Measurements from ENCODE around the gene PEA15.

Gene PEA15

DNA sequence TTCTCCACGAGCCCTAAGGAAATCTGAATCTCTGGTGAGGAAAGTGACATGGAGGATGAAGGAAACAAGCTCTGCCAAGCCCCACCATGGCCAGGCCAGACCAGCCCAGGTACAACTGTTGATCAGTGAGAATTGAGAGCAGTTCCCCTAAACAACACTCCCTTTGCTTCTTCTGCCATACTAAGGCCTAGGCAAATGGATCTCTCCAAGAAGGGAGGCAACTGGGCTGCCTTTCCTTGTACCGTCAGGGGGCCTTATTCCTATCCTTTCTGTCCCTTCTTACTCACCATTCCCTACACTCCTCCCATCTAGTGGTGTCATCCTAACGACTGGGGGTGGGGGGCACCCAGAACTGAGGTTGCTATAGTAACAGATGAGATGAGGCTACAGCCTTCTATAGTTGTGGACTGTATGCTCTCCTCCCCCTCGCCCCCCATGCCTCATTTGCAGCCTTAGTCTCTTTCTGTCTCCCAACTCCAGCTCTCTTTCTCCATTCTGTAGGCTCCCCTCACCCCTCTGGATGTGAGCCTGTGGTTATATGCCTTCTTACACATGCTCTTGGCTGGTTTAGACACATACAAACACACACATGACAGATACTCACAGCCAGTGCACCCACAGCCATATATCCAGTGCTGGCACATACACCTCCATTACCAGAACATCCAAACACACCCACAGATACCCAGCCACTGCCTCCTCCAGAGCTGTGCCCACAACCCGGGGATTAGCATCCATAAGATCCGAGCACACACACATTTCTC lies 3.6 kb downstream of the PEA15 start:
- DNase-seq (ENCODE audit: low read depth), result no peak

DNA sequence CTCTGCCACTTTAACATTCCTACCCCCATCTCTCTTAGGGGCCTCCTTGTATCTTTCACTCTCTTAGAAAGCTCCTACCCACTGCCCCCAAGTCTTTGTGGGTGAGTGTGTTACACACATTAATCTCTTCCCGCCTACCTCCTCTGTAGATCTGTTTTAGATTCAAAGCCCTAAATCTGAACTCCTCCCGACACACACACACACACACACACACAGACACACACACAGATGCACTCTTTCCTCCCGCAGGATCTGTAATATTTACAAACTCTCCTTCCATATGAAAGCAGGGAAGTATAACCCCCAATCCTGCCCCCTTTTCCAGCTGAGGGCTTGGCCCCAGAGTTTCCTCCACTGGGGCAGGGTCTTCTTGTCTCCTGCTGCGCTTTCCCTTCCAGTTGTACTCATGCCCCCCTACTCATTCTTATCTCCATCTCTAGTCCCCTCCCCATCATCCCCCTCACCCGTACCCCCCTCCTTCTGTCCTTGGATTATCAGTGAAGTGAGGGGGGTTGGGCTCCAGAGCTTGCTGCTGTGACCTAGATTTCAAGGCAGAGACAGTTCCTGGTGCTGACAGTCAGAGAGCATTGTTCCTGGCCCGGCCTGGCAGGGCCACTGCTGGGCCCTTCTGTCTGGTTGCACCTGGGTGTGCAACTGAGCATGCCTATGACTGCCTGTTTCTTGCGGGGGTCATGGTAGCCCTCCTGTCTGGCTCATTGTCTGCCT lies 4.3 kb downstream of the PEA15 start:
- no peak for DNase-seq (ENCODE audit: low read depth)

DNA sequence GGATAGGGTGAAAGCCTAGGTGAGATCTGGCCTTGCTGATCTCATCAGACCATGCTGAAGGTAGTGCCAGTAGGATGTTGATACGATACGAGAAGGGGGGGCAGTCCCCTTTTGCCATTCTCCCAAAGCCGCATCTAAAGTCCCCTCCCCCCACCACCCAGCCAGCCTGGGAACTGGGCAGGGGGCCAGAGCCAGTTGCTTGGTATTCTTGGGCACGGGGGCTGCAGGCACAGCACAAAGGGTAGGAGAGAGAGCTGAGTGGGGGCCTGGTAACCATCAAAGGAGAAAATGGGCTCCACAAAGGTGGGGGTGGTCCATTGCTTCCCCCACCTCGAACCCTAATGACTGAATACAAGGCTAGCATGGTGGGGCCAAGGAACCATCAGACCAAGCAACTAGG lies 5.4 kb downstream of the PEA15 start:
- no peak for DNase-seq (ENCODE audit: low read depth)

DNA sequence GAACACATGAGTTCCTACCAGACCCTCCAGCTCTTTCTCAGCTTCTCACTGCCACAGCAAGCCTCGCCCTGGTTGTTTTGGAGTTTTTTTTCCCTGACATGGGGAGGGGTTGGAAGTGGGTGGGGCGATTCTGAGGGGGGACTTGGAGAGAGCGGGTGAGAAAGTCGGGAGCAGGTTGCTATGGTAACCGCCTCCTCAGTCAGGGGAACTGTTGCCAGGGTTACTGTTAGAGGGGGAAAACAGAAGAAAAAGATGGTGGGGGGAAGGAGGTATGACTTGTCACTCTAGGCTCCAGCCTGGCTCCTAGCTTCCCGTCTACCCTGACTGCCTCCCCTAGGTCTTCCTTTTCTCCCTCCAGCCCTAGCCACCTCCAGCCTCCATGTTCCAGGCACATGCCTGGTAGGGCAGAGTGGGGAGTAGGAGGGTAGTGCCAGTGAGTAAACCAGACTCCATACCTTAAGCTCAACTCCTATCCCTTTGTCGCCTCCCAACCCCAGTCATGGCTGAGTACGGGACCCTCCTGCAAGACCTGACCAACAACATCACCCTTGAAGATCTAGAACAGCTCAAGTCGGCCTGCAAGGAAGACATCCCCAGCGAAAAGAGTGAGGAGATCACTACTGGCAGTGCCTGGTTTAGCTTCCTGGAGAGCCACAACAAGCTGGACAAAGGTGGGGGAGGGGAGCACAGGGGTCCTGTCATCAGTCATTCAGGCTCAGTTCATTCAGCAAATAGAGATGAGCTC lies 6.0 kb downstream of the PEA15 start:
- no peak for DNase-seq (ENCODE audit: low read depth)

DNA sequence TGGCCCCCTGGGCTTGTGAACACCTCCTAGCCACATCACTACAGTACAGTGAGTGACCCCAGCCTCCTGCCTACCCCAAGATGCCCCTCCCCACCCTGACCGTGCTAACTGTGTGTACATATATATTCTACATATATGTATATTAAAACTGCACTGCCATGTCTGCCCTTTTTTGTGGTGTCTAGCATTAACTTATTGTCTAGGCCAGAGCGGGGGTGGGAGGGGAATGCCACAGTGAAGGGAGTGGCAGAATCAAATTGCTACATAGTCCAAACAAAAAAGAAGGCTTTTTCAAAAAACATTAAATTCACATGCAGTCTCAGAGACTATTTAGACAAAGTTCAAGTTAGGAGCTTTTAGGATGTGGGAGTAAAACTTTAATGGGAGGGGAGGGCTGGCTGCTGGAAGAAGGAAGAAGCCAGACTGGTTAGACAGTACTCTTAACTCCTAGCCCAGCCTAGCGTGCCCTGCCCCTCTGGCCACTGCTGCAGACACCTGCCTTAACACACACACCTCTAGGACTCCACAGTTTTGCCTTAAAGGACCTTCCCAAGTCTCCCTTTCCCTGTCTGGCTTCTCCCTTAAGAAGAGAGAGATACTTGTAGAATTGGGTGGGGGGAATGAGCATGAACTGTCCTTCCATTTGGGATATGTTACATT lies 9.4 kb downstream of the PEA15 start:
- DNase-seq (ENCODE audit: low read depth), result no peak

DNA sequence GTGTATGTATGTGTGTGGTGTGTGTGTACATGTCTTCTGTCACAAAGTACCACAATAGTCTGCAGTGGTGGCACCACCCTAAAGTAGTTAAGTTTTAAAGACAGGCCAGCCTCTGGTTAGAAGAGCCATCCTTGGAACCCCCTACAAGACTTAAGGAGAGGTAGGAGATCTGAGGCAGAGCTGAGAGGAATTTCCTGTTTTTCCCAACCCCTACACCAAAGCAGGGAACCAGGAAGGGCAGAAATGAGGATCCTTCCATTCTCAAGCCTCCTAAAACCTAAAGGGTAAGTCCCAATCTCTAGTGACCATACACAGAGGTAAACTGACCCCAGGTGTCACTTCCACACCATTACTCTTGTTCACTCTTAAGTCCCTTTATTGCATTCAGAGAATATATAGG lies 11.1 kb downstream of the PEA15 start:
- no peak for DNase-seq (ENCODE audit: low read depth)

DNA sequence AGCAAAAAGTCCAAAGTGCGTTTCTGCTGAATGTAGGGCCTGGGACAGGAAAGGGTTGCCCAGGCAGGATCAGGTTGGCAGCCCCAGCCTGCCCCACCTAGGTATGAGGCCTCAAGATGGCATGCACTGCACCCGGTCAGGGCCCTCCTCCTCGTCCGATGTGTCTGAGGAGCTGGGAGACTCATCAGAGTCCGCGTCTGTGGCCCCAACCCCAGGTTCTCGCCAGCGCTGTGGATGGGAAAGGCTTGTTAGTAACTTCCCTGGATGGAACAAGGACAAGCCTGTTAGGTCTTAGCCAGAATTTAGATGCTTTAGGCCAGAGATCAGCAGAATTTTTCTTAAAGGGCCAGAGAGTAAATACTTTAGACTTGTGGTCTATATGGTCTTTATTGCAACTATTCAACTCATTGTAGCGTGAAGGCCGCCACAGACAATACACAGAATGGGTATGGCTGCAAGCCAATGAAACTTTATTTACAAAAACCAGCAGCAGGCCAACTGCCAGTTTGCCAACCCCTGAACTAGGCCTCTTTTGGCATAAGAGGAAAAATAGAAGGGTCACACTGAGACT lies 12.4 kb downstream of the PEA15 start:
- no peak for DNase-seq (ENCODE audit: low read depth)

DNA sequence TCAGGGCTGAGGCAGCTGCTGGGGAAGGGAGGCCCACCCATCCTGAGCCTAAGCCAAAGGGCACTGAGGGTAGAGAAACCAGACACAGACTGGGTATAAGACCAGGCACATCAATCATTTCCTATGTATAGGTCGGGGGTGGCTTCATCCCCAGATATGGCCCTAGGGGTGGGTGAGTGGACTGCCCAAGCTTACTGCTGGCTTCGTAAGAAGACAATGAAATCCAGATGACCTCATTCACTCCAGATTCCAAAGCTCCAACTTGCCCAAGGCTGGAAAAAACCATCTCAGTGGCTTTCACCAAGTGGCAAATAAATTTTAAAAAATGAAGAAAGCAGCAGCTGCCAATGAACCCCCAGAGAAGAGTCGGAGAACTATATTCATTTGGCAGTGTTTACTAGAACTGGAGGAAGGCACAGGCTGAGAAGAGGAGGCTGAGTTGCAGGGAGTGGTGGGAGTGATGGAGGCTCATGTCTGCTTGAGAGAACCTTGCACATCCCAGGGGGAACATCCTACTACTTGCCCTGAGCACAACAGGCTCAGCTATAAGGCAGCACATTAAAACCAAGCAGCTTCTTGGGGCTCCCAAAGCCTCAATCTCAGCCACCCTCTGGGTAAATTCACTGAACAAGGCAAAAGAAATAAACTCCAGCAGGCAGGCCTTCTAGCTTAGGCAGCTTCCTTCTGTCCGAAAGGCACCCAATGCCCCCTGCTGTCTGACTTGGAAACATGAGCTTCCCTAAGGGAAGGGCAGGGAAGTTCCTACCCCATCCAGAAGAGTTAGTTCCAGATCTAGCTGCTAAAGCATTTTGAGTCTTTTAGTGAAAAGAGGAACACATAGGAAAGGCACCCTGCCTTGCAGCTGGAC lies 14.1 kb downstream of the PEA15 start:
- peak; percentile 72 for DNase-seq (ENCODE audit: low read depth)

DNA sequence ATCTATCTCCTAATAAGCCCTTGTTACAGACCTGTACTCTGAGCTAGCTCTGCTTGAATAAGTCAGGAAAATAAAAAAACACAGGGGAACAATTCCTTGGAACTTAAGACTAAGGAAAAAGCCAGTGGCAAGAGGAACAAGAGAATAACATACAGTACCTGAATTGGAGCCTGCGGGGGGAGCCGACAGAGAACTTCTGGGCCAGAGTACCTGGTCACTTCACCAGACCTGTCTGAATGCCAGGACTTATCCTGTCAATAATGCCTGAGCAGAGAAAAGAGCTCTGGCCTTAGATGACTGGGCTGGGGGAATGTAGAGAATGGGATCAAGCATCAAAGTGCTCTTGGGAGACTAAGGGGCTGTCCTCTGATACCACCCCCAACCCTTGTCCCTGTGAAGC lies 15.1 kb downstream of the PEA15 start:
- no peak for DNase-seq (ENCODE audit: low read depth)

DNA sequence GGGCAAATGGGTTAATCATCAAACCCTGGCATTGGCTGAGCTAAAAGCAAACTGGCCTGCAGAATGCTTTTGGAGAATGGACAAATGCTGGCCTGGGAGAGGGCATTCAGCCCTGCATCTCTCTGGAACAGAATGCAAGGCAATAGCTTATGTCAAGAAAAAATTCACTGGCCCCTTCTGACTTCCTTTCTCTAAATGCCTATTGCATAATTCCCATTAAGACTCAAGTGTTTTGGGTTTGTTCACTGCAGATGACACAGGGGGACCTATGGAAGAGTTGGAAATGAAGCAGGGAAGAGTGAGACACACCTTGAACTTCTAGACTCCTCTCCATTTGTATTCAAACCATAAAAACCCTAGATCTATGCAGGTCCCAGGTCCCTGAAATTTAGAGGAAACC lies 15.9 kb downstream of the PEA15 start:
- no peak for DNase-seq (ENCODE audit: low read depth)

DNA sequence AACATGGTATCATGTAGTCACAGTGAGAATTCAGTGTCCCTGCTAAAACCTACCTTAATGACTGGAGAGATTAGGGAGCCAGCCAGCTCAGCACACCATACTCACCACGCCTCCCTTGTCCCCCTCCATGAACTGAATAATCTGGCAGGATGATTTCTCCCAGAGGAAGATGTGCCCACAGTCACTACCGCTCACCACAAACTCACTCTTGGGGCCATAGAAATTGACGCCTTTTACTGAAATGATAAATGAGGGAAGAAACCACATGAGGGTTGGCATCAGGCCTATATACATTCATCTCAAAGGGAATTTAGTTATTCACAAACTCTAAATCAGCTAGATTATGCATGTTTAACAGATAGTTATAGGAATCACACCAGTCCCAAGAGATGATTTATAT lies 17.4 kb downstream of the PEA15 start:
- no peak for DNase-seq (ENCODE audit: low read depth)

DNA sequence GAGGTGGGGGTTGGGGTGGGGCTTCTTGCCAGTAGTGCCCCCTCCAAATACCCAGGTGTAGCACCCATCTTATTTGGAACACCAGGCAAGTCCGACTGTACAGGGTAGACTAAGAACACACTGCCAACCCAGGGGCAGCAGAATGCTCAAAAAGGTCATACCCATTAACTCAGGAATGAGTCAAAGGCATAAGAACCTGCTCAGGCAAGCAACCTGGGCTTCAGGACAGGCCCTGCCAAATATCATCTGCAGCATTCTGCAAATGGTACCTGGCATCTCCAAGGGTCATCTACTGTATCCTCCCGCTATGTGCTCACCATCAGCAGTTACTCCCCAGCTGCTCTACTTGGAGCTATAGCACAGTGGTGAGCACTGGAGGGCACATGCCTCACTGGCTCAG lies 19.4 kb downstream of the PEA15 start:
- no peak for DNase-seq (ENCODE audit: low read depth)

DNA sequence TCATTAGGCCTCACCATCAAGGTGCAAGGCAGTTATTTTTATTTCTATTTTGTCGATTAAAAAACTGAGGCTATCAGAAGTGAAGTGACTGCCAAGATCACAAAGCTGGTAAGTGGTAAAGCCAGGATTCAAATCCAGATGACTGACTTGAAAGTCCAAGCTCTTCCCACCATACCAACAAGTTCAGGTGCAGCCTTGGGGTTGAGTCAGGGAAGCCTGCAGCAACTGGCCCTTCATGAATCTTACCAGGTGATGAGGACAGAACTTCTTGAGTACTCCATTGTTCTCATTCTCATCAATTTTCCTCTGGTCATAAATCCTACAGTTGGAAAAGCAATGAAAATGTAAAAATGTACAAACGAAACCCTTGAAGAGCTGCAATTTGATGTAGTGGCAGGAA lies 20.2 kb downstream of the PEA15 start:
- DNase-seq (ENCODE audit: low read depth), result no peak

DNA sequence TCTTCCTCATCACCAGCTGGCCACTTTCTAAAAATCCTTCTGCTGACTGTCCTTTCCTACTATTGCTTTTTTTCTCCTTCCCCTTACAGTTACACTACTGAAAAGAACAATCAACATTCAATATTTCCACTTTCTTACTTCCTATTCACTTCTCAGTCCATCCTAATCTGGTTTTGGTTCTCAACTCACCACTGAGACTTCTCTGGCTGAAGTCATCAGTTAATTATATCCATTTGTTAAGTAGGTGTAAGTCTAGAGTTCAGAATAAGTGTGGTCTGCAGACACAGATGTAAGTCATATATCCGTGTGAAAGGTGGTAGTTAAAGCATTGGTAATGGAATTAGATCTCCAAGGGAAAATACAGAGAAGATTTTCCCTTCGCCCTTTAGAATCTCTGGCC lies 21.4 kb downstream of the PEA15 start:
- no peak for DNase-seq (ENCODE audit: low read depth)

DNA sequence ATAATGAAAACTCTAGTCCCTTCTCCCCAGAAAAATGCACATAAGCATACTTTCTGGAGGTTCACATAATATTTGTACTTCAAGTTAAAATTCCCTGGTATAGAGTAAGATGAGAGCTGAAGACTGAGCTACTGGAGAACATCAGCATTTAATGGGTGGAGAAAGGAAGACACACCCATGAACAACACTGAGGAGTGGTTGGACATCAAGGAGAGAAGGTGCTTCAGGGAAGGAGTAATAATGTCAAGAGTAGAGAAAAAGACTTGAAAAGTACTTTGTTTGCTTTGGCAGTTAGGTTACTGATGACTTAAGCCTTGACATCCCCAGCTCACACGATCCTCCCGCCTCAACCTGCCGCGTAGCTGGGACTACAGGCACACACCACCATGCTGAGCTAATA lies 21.9 kb downstream of the PEA15 start:
- DNase-seq (ENCODE audit: low read depth), result no peak

DNA sequence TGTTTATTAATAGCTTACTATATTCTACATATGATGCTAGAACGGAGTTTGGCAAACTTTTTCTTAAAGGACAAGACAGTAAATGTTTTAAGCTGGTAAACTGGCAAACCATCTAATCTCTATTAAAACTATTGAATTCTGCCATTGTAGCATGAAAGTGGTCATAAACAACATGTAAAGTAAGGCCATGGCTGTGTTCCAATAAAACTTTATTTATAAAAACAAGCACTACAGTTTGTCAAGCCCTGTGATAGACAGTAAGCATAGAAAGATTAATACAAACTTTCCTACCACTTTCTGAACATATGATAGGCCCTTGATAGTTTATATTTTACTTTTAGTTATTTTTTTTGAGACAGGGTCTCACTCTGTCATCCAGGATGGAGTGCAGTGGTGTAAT lies 22.4 kb downstream of the PEA15 start:
- no peak for DNase-seq (ENCODE audit: low read depth)

DNA sequence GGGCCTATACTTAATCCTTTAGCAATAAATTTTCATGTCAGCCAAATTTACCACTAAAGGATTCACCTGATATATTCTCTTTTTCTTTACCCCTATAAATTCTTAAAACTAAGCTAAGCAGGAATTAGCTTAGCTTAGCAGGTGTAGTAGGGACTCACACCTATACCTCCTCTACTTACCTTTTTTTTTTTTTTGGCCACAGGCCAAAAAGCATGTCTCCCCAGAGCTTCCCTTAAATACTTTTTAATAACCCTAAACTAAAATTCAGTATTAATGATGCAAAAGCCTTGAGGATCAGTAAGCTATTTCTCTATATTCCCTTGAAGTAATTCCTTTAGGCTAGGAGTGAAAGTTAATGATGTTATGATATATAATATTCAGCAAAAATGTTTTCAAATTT lies 23.2 kb downstream of the PEA15 start:
- no peak for DNase-seq (ENCODE audit: low read depth)

DNA sequence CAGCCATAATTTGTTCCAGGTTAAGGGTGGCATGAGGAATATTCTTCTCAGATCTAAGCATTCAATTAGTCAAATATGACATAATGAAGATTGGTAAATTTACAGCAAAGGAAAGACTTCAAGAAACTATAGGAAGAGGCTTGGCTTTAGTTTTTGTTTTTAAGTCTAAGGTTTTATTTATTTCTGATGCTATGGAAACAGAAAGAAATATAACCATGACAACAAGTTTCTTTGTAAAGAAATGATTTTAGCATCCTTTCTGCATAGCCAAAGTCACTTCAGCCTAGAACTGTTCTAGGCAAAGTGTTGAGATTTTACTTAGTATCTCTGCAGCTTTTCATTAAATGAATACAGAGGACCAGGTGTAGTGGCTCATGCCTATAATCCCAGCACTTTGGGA lies 27.7 kb downstream of the PEA15 start:
- no peak for DNase-seq (ENCODE audit: low read depth)

DNA sequence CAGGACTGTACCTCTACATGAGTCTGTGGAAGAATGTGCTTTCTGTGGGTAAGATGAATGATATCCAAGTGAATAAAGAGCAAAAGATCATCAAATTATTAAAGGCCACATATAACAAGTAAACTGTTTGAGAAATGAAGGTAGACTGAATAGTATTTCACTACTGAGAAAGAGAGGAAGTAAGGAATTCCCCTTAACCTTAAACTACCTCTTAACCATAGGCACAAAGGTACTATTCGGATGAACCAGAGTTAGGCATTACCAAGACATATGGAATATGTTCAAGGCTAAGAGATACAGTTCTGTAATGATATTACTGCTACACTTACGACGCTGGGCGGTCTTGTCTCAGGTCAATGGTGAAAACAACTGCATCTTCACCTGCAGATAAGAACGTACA lies 31.6 kb downstream of the PEA15 start:
- no peak for DNase-seq (ENCODE audit: low read depth)

DNA sequence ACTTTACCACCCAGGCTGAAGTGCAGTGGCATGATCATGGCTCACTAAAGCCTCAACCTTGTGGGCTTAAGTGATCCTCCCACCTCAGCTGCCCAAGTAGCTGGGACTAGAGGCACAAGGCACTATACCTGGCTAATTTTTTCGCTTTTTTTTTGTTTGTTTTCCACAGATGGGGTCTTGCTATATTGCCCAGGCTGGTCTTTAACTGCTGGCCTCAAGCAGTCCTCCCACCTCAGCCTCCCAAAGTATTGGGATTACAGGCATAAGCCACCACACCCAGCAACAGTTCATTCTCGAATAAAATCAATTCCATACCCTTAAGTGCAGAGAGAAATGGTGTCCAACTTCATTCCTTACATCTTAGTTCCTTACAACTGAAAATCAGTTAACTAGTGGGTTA lies 32.4 kb downstream of the PEA15 start:
- DNase-seq (ENCODE audit: low read depth), result no peak

DNA sequence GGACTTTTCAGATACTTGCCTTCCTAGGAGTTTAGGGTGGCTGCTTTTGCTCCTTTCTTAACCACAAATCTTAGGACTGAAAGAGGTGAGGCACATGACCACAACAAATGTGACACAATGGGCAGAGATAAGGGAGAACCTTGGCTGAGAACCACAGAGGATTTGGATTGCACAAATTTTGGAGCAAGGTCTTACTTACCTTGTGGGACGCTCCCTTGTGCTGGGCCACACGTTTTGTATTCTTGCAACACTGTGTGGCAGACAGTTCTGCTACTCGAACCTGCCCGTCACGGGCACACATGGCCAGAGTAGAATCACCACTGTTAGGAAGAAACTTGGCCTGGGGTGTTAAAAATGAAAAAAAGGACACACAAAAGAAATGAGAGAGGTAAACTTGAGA lies 33.2 kb downstream of the PEA15 start:
- DNase-seq (ENCODE audit: low read depth), result no peak

All from fibroblast of the conjunctiva (primary cell).